Anterior cingulate cortex (tissue), 58 donors: ENCODE results near the gene INHA.

Source experiments
- DNase-seq, 58 donors: peaks; one replicate each; lab custom pipeline; 2025; lab: John Stamatoyannopoulos, UW

The INHA gene, protein sequence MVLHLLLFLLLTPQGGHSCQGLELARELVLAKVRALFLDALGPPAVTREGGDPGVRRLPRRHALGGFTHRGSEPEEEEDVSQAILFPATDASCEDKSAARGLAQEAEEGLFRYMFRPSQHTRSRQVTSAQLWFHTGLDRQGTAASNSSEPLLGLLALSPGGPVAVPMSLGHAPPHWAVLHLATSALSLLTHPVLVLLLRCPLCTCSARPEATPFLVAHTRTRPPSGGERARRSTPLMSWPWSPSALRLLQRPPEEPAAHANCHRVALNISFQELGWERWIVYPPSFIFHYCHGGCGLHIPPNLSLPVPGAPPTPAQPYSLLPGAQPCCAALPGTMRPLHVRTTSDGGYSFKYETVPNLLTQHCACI

DNA sequence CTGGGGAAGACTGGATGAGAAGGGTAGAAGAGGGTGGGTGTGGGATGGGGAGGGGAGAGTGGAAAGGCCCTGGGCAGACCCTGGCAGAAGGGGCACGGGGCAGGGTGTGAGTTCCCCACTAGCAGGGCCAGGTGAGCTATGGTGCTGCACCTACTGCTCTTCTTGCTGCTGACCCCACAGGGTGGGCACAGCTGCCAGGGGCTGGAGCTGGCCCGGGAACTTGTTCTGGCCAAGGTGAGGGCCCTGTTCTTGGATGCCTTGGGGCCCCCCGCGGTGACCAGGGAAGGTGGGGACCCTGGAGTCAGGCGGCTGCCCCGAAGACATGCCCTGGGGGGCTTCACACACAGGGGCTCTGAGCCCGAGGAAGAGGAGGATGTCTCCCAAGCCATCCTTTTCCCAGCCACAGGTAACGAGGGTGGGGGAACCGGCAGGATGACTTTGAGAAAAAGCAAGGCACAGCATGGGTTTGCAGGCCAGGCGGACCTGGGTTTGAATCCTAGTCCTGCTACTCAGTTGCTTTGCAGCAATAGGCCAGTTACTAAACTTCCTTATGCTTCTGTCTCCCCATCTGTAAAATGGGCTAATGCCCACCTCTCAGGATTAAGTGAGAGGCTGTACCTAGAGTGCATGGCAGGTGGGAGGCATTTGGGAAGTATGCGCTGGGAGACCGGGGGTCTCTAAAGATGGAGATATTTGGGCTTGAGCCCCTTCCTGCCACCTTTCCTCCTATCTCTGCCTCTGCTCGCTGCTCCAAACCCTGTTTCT is at the start of gene INHA:
INHA (plus strand) TSS at position 74 of the 765 bp plus-strand sequence; CDS start at position 139, 65 bp downstream.
- no peak for DNase-seq

DNA sequence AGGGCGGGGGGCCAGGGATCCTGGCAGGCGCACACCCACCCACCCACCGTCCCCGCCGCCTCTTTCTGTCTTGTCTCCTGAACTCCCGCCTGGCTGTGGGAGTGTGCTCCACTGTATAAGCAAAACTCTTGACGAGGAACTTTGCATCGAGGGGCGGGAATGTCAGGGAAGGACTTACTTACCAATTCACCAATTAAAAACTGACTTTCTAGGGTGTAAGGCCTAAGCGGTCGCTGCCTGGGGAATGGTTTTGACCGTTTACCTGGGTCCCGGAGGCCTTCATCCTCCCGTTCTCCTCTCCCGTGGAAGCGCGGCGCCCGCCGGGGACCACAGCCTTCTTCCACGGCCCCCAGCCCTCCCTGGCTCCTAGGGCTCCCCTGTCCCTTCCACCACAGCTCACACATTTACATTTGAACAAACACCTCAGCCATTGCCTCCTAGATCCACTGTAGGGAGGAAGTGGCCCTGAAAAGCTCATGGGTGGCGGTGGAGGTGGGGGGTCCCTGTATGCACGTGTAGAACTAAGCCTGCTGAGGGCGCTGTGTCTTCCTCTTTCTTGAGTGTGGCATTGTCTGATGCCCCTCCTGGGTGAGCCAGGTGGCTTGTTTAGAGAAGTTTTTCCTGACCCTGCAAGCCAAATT is 49.0 kb upstream of the INHA start:
- no peak for DNase-seq

- no peak for DNase-seq
Measured at GRCh38 chr2:219524817-219525216, 47.3 kb upstream of the INHA start.

GRCh38 chr2:219525533-219526232 is 46.4 kb upstream of the INHA start:
- no peak for DNase-seq

GRCh38 chr2:219526320-219527075 is 45.6 kb upstream of the INHA start:
- no peak for DNase-seq

DNA sequence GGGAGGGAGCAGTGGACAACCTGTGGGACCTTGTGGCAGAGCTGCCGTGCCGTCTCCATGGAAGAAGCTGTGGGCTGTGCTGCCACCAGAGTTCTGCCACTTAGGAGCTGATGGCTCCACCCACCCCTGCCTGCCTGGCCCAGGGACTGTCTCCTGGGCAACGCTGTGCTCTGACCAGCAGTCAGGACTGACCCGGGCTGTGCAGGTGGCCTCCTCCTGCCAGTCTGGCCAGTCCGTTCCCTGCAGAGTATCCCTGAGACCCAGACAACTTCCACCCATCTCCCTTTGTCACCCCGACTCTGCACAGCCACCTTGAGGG is 45.1 kb upstream of the INHA start:
- DNase-seq: peak in 4 of 58 donors; percentile 17 to 44 (median 32)

DNA sequence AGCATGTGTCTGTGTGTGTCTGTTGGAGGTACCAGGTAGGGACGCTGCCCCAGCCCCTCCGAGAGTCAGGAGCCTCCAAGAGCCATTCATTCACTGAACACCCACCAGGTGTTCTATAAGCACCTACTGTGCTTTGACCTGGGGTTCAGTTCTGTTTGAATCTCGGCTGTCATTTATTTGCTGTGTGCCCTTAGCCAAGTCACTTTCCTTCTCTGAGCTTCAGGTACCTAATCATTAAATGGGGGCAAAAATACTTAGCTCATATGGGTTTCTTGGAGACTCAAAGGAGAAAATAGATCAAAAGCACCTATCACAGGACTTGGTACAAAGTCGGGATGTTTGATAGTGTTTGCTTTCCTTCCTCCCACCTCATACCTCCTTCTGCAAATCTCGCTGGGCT is 44.6 kb upstream of the INHA start:
- DNase-seq: no peak

- peak in 56 of 58 donors; percentile 43 to 94 (median 79) for DNase-seq
Measured at GRCh38 chr2:219530048-219530963, 41.8 kb upstream of the INHA start.

DNA sequence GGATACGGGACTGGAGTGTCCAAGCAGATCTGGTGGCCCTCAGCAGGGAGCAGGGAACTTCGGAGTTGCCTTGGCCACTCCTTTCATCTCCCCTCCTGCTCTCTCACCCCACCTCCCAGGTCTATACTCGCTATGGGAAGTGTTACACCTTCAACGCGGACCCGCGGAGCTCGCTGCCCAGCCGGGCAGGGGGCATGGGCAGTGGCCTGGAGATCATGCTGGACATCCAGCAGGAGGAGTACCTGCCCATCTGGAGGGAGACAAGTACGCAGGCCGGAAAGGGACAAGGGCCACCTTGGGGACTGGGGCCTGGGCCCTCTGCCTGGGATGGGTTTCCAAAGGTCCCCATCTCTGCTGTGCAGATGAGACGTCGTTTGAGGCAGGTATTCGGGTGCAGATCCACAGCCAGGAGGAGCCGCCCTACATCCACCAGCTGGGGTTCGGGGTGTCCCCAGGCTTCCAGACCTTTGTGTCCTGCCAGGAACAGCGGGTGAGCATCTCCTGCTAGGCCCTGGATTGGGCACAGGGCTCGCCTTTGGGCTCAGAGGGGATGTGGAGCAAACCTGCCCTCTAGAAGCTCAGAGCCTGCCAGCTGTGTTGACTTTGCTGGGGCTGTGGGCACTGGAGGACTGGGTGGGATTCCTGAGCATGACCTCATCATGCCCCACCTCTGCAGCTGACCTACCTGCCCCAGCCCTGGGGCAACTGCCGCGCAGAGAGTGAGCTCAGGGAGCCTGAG is 40.3 kb upstream of the INHA start:
- no peak for DNase-seq

DNA sequence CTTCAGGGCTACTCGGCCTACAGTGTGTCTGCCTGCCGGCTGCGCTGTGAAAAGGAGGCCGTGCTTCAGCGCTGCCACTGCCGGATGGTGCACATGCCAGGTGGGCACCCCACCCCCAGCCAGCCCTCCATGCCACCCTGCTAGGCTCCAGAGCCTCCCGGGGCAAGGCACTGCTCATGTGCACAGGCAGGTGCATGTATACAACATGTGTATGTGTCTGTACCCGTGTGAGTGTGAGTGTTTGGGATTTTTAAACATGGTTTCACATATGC is 39.8 kb upstream of the INHA start:
- no peak for DNase-seq

DNA sequence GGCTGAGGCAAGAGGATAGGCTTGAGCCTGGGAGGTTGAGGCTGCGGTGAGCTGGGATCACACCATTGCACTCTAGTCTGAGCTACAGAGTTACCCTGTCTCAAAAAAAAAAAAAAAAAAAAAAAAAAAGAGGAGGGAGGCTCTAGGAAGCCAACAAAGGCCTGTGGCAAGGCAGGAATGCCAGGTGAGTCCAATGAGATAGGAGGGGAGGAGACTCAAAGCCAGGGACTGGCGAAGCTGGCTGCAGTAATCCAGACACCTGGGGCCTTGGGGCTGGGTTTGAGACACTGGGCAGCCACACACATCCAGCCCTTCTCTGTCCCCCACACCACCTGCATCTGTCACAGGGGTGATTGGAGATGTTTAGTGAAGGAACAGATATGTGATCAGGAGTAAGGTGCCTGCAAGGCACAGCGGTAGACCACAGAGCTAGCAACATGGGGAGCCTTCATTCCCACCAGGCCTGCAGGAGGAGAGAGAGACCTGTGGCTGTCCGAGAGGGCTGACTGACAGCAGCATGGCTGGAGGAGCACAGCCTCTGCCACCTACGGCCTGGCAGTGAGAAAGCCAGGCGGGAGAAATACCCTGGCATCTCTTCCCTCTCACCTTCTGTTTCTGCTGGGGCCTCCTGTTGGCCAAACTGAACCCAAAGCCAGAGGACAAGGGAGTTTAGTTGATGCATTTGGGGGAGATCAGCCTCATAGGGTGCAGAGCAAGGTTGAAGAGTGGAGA is 38.0 kb upstream of the INHA start:
- no peak for DNase-seq

GRCh38 chr2:219536425-219536824 is 35.7 kb upstream of the INHA start:
- no peak for DNase-seq

- no peak for DNase-seq
Measured at GRCh38 chr2:219536967-219537366, 35.1 kb upstream of the INHA start.

- DNase-seq: peak in 2 of 58 donors; percentile 37 to 42
Measured at GRCh38 chr2:219537657-219538488, 34.2 kb upstream of the INHA start.

DNA sequence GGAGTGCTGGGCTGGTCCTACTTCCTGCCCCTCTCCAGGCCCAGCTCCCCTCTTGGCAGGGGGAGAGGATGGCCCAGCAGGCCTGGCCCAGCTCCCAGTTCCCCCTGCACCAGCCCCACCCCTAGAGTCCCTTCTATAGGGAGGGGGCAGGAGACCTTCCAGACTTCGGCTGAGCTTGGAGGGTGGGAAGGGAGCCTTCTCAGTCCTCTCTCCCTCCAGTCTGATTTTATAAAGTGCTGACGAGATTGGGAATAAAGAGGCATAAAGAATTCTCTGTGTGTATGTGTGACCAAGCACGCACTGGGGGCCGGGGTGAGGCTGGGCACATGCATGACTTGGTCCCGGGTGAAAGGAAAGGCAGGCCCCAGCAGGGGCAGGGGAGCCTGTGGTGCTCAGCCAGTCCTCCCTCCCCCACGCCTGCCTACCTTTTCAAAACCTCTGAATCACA is 33.6 kb upstream of the INHA start:
- DNase-seq: peak in 12 of 58 donors; percentile 20 to 54 (median 32)

DNA sequence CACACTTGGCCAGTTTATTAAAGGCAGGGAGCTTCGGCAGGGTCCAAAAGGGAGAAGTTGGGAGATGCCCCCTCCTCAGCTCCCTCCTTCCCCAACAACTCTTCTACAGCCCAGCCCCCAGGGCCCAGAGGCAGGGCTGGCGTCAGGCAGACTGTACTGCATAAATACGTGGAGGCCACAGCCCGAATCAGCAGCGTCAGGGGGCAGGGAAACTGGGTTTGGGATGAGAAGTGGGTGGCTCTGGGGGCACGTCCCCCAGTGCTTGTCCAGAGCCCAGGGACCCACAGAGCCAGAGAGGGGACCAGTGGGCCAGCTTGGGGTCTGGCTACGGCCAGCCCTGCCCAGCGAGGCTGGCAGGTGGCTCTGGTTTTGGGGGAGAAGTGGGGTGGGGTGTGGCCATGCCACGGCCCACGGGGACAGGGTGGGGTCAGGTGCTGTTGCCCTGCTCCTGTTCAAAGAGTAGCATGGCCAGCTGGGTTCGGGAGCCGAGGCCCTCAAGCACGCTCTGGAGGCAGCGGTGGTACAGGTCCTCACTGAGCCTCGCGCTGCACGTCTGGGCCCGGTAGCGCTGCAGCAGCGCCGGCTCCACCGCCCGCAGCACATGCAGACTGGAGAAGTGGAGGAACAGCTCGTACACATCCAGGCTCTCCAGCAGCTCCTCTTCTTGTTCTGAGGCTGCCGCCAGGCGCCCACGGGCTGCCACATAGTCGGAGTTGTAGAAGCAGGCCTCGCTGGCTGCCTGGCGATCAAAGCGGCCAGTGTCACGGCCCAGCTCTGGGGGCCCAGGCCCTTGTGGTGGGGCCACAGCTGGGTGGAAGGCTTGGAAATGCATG is 32.9 kb upstream of the INHA start:
- peak in 1 of 58 donors; percentile 20 for DNase-seq
